ENCODE data around the gene TRAT1.
A peak's percentile ranks its signal among the peaks of the same experiment; 100 is the strongest.

TRAT1 gene

GRCh38 chr3:108862865-108863798 lies 40.5 kb downstream of the TRAT1 start:
- DNase-seq, result peak; percentile 60

DNA sequence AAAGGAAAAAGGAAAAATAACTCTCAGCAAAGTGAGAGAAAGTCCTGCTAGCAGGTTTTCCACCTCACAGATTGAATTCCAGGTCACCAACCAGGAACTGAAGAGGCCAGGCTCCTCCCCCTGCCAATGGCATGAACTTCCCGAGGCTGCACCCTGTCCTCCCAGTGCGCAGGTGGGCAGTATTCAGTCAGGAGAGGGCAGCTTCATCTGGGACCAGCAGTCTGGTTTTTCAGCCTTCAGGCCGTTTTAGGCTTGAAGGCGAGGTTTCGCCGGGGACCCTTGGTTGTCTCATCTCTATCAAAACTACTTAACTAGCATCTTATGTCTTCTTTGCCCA lies 41.2 kb downstream of the TRAT1 start:
- DNase-seq, result no peak

DNA sequence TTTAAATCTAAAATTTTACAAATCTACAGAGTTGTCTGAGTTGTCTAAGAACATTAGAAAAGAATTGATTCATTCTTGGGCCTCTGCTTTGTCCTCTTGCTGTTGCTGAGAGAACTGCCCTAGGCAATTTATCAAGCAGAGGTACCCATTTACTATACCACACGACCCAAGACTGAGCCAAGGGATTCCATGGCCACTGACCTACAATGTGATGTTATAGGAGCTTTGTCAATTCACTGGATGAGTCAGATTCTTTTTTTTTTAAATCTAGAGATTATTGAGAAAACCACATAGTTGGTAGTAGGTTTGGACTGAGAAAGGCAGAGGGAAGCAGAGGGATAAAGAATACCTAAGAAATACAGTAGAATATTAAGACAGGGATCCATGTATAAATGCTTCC lies 55.3 kb downstream of the TRAT1 start:
- DNase-seq, result no peak

DNA sequence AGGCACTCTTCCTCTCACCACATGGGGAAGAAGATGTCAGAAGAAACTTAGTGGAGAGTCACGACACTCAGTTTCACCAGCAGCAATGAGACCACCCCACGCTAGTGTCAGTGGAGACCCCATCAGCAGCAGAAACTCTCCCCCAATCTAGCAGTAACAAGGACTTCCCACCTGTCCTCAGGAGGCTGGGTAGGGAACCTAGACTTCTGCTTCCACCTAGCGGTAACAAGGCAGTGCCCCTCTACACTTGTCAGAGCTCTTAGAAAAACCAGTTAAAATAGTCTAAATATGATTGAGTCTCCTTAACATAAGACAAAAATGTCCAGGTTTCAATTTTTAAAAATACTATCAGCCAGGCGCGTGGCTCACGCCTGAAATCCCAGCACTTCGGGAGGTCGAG lies 57.3 kb downstream of the TRAT1 start:
- DNase-seq, result no peak

DNA sequence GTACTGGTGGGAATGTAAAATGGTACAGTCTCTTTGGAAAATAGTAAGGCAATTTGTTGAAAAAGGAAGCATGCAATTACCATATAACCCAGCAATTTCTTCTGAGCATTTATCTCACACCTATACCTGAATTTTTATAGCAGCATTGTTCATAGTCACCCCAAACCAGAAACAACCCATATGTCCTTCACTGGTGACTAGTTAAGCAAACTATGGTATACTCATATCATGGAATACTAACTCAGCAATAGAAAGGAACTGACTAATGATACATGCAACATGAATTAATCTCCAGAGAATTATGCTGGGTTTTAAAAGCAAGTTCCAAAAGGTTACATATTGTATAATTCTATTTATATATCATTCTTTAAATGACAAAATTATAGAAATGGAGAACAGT lies 60.2 kb downstream of the TRAT1 start:
- DNase-seq, result no peak

- DNase-seq, result no peak
These were observed 60.8 kb downstream of the TRAT1 start for GRCh38 chr3:108883373-108883772.

GRCh38 chr3:108887121-108887520 lies 64.5 kb downstream of the TRAT1 start:
- no peak for DNase-seq

DNA sequence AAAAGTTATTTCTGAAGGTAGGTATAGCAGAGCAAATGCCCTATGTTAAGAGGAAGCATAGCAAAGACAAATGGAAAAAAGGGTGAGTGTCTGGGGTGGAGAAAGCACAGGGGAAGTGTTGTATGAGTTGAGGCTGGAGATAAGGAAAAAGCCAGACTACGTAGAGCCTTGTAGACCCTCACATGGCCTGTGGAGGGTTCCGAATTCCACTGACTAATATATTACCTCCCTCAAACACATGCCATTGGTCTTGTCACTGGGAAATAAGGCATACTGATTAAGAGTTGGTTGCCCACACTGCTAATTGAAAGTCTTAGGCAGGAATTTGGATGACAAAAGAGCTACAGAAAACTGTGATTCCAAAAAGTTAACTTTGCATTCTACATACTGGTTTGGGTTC lies 65.2 kb downstream of the TRAT1 start:
- DNase-seq, result no peak

DNA sequence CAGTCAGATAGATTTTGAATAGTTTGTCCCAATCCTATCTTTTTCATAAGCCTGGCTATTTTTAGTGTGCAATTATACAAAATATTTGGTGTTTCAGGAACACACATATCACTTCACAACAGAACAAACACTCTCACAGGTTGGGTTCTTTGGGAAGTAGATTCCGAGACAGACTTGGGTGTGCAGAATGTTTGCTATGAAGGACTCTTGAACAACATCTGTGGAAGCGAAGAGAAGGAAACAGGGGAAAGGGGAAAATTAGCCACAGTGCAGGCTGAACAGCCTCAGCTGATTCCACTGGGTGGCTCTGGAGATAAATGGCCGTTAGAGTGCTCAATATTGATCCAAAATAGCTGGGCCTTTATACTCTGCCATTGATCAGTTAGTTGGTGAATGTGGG lies 69.2 kb downstream of the TRAT1 start:
- DNase-seq, result no peak

DNA sequence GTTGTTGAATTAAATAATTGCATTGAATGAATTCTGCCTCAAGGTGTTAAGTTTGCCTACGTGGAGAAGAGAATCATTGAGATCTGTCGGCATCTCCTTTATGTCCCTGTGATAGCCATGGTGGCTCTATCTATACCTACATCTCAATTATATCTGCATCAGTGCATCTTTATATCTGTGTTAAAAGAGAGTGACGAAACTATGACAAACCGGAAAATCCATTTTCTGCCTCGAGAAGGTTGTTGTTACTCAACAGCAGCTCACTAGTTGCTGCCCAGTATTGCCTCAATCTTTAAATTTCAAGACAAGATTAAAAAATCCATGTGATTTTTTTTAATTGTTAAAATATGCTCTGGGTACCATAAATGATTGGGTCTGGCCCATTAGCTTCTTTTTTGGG lies 72.4 kb downstream of the TRAT1 start:
- no peak for DNase-seq

DNA sequence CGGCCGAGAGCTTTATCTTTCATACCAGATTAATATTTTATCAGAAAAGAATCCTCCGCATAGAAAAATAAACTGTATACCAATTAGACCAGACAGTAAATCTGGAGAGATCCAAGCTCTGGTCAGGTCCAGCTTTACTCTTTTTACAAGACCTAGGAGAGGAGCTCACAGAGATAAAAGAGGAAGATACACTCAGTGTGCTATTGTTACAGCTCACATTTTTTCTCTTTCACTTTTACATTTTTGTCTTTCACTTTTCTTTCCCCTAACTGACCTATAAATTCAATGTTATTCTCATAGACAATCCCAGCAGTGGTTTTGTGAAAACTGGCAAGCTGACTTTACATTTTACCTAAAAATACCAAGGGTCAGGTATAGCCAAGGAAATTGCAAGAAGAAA lies 75.3 kb downstream of the TRAT1 start:
- DNase-seq, result no peak

DNA sequence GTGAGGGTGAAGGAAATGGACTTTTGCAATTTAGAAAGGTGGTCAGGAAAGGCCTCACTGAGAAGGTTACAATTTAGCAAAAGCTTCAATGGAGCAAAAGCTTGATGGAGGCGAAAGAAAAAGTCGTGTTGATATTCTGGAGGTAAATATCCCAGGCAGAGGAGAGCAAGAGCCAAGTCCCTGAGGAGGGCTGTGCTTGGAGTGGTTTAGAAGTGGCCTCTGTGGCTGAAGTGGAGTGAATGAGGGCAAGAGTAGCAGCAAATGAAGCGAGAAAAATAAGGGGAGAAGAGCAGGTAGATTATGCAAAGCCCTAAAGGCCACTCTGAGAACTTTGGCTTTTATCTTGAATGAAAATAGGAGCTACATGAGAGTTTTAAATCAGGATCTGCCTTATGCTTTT lies 76.9 kb downstream of the TRAT1 start:
- no peak for DNase-seq
